HG03095 (cell line): ENCODE measurements around the gene FAM153A.
"Not testable (repeated sequence)": the region's sequence is repeated elsewhere in the genome, so short reads cannot be mapped to it uniquely, and the experiment has no call there.

Experiments used
- ATAC-seq: cut with Tn5 transposase; IDR thresholded peaks from one replicate; pipeline ENCODE4 v1.9.1; 2021; ENCODE audit warnings: moderate library complexity; ENCODE audit not compliant: unreplicated experiment

FAM153A gene

GRCh38 chr5:177747354-177747753 is 35.3 kb downstream of the FAM153A start:
- ATAC-seq = not testable (repeated sequence)

DNA sequence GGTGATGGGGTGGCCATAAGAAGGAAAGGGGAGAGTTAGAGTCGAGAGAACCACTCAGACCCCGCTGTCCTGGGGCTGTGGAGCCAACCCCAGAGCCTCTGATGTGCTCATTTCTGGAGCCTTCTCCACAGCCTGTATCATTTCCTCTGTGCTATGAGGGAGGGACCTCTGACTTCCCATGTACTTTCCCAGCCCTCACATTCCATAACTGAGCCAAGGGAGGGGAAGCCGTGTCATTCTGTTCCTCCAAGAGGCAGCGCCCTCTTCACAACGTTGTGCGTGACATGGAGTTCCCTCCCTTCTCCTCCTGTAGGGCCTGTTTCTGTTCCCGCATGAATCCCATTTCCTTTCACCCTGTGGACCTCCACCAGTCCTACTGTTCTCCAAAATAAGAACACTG is 57.8 kb downstream of the FAM153A start:
- ATAC-seq = not testable (repeated sequence)

DNA sequence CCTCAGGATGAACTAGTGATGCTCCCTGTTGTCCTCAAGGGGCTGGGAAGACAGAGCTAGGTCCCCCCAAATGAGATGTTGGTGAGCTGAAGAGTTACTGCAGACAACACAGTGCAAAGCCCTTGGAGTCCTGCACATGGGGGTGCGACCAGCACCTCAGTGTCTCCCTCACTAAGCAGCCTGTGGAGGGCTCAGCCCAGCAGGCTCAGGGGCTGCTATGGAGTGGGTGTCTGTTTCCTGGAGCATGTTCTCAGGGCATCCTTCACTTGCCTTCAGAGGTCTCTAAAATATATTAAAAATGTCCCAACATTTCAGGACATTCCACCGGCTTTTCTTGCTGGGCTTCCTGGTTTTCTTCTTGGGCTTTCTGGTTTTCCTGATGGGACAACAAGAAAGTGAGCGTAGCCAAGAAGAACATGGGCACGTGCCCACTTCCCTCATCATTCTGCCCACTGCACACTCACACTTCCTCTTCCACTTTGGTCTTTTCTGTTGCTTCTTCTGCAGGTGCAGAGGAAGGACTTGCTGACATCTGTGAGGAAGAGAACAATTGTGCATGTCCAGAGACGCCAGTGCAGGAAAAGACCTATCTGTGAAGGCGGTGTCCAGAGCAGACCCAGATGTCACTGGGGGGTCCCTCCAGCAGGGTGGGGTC is 58.7 kb downstream of the FAM153A start:
- ATAC-seq = not testable (repeated sequence)

- not testable (repeated sequence) for ATAC-seq
These were observed 59.9 kb downstream of the FAM153A start for GRCh38 chr5:177722829-177723228.

- not testable (repeated sequence) for ATAC-seq
These were observed 62.7 kb downstream of the FAM153A start for GRCh38 chr5:177719989-177720388.

- ATAC-seq = not testable (repeated sequence)
These were observed 67.3 kb downstream of the FAM153A start for GRCh38 chr5:177715423-177715822.

DNA sequence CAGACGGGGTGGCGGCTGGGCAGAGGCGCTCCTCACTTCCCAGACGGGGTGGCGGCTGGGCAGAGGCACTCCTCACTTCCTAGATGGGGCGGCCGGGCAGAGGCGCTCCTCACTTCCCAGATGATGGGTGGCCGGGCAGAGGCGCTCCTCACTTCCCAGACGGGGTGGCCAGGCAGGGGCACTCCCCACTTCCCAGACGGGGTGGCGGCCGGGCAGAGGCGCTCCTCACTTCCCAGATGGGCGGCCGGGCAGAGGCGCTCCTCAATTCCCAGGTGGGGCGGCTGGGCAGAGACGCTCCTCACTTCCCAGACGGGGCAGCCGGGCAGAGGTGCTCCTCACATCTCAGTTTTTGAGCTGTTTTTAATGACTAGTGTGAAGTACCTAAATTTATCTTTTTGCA is 86.6 kb downstream of the FAM153A start:
- ATAC-seq = not testable (repeated sequence)

DNA sequence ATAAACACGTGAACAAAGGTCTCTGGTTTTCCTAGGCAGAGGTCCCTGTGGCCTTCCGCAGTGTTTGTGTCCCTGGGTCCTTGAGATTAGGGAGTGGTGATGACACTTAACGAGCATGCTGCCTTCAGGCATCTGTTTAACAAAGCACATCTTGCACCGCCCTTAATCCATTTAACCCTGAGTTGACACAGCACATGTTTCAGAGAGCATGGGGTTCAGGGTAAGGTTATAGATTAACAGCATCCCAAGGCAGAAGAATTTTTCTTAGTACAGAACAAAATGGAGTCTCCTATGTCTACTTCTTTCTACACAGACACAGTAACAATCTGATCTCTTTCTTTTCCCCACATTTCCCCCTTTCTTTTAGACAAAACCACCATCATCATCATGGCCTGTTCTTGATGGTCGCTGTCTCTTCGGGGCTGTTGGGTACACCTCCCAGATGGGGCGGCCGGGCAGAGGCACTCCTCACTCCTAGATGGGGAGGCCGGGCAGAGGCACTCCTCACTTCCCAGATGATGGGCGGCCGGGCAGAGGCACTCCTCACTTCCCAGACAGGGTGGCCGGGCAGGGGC is 87.3 kb downstream of the FAM153A start:
- not testable (repeated sequence) for ATAC-seq

GRCh38 chr5:177694518-177694835 is 88.2 kb downstream of the FAM153A start:
- ATAC-seq = not testable (repeated sequence)

- not testable (repeated sequence) for ATAC-seq
These were observed 88.8 kb downstream of the FAM153A start for GRCh38 chr5:177693671-177694517.

DNA sequence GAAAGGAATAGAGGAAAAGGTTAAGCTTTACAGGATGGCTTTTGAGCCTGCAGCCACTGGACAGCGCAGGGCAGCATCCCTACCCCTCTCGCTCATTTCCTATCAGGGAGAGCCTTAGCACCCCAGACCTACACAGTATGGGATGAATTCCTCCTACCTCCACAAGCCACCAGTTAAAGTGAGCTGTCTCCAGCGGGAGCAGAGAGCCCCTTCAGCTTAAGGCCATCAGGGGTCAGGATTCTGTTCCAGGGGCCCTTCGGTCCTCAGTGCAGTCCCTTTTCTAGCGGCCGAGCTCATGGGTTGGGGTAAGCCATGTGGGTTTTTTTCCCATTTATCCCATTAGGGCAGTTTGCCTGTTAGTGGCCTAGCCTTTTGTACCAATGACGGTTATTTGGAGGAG is 89.7 kb downstream of the FAM153A start:
- ATAC-seq = not testable (repeated sequence)

DNA sequence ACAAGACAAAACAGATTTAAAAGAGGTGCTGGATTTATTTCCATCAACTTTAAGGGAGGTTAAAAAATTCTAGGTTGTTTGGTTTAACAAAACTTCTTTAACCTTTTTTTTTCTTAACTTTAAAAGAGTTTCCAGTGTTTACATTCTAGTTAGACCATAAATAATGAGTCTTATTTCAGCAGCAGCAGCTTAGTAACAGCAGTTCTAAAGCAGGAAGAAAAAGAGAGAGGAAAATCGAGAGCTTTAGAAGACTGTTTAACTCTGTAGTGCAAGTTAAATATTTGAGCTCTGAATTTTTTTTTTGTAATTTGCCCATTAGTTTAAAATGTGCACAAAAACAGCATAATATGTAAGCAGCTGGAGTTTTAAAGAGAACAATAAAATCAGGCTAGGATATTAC is 90.2 kb downstream of the FAM153A start:
- not testable (repeated sequence) for ATAC-seq

DNA sequence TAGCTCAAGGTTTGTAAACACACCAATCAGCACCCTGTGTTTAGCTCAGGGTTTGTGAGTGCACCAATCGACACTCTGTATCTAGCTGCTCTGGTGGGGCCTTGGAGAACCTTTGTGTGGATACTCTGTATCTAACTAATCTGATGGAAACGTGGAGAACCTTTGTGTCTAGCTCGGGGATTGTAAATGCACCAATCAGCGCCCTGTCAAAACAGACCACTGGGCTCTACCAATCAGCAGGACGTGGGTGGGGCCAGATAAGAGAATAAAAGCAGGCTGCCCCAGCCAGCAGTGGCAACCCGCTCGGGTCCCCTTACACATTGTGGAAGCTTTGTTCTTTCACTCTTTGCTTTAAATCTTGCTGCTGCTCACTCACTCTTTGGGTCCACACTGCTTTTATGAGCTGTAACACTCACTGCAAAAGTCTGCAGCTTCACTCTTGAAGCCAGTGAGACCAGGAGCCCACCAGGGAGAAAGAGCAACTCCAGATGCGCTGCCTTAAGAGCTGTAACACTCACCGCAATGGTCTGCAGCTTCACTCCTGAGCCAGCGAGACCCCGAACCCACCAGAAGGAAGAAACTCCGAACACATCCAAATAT is 93.6 kb downstream of the FAM153A start:
- not testable (repeated sequence) for ATAC-seq

DNA sequence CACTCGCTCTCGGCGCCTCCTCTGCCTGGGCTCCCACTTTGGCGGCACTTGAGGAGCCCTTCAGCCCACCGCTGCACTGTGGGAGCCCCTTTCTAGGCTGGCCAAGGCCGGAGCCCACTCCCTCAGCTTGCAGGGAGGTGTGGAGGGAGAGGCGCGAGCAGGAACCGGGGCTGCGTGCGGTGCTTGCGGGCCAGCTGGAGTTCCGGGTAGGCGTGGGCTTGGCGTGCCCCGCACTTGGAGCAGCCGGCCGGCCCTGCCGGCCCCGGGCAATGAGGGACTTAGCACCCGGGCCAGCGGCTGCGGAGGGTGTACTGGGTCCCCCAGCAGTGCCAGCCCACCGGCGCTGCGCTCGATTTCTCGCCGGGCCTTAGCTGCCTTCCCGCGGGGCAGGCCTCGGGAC is 94.6 kb downstream of the FAM153A start:
- not testable (repeated sequence) for ATAC-seq

- ATAC-seq = not testable (repeated sequence)
These were observed 100.8 kb downstream of the FAM153A start for GRCh38 chr5:177681920-177682319.
